ENCODE results near the gene ERFL.

DNA sequence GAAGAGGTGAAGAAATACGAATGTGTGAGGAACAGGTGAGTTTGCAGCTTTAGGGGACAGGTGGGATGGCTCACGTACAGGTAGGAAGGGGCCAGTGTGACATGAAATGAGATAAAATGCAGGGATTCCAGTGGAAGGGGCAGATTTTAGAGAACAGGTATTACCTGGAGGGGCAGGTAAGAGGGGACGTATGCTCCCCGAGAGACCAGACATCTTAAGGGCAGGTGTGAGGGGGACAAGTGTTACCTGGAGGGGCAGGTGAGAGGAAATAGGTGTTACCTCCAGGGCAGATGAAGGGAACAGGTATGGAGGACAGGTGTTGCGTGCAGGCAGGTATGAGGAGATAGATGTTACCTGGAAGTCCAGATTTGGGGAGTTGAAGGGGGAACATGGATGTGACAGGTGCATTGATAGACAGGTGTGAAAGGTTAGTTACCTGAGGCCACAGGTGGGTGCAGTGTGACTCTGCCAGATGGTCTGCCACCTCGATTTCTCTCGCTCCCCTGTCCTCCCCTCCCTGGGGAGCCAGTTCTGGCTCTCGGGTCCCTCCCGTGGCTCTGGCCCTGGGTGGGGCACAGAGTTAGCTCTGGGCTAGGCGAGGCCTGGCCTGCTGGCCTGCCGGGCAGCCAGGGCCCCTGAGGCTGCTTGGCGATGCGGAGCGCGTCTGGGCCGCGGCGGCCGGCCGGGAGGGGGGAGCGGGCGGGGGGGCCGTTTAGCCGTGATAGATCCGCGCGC is 2.1 kb downstream of the ERFL start:
- TF ChIP-seq, protein P1, sequence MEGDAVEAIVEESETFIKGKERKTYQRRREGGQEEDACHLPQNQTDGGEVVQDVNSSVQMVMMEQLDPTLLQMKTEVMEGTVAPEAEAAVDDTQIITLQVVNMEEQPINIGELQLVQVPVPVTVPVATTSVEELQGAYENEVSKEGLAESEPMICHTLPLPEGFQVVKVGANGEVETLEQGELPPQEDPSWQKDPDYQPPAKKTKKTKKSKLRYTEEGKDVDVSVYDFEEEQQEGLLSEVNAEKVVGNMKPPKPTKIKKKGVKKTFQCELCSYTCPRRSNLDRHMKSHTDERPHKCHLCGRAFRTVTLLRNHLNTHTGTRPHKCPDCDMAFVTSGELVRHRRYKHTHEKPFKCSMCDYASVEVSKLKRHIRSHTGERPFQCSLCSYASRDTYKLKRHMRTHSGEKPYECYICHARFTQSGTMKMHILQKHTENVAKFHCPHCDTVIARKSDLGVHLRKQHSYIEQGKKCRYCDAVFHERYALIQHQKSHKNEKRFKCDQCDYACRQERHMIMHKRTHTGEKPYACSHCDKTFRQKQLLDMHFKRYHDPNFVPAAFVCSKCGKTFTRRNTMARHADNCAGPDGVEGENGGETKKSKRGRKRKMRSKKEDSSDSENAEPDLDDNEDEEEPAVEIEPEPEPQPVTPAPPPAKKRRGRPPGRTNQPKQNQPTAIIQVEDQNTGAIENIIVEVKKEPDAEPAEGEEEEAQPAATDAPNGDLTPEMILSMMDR (IDR thresholded peaks at IDR 0.05), result no peak
- no peak for TF ChIP-seq POLR2A (IDR thresholded peaks at IDR 0.05)

Measured in esophagus squamous epithelium (tissue), 4 donors.